Vagina (tissue), 2 donors: Measurements from ENCODE around the gene CEP89.

Experiments used
- POLR2A ChIP-seq, 2 donors: fragments of 450-650 bp; IDR thresholded peaks; one replicate each; pipeline ENCODE4 v1.6.1; 2017; ENCODE audit warnings: antibody characterized with exemption in 2 of 2, mild to moderate bottlenecking in 2 of 2, moderate library complexity in 2 of 2
- POLR2AphosphoS5 ChIP-seq, 2 donors: sonication (generic); formaldehyde crosslinking; IDR thresholded peaks; one replicate each; pipeline ENCODE4 v1.9.0; 2017; ENCODE audit warnings: antibody characterized with exemption in 2 of 2, mild to moderate bottlenecking in 2 of 2, low read depth in 1 of 2; ENCODE audit not compliant: insufficient read depth in 1 of 2
- TF ChIP-seq, protein P1 (sequence below), 3 experiments: fragments of 450-650 bp in 2 of 3; fragments of 200-600 bp in 1 of 3; sonication (generic) in 1 of 3; IDR thresholded peaks; one replicate each; pipeline ENCODE4 v1.5.1; 2017 to 2019; ENCODE audit warnings: antibody characterized with exemption in 3 of 3, mild to moderate bottlenecking in 2 of 3, moderate library complexity in 2 of 3

DNA sequence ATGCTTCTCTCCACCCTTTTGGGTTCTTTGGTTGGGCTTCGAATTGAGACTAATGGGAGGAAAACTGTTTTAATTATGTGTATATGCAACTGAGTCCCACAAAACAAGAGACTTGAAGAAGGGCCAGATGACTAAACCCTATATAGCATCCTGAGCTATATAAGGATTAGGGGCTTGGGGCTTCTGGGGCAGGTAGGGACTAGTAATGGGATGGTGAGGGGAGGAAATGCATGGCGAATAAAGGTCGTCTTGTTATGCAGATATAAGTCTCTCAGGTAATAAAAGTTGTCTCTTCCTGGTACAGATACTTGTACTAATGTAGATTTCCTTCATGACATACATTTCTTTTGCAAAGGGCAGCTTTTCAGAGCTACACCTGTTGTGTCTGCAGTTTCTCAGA lies 99.4 kb downstream of the CEP89 start:
- TF ChIP-seq POLR2A (IDR thresholded peaks at IDR 0.05) (no peak), POLR2AphosphoS5 (IDR thresholded peaks at IDR 0.05; ENCODE audit: insufficient read depth in 1 of 2, low read depth in 1 of 2) (no peak)
- TF ChIP-seq, protein P1, sequence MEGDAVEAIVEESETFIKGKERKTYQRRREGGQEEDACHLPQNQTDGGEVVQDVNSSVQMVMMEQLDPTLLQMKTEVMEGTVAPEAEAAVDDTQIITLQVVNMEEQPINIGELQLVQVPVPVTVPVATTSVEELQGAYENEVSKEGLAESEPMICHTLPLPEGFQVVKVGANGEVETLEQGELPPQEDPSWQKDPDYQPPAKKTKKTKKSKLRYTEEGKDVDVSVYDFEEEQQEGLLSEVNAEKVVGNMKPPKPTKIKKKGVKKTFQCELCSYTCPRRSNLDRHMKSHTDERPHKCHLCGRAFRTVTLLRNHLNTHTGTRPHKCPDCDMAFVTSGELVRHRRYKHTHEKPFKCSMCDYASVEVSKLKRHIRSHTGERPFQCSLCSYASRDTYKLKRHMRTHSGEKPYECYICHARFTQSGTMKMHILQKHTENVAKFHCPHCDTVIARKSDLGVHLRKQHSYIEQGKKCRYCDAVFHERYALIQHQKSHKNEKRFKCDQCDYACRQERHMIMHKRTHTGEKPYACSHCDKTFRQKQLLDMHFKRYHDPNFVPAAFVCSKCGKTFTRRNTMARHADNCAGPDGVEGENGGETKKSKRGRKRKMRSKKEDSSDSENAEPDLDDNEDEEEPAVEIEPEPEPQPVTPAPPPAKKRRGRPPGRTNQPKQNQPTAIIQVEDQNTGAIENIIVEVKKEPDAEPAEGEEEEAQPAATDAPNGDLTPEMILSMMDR (IDR thresholded peaks at IDR 0.05), result no peak
